HCT116 (cell line): ENCODE data around the gene FOXP1. TPM values are rescaled to one million over a fixed set of nuclear protein-coding genes. Genes with fewer than 3 reads are reported as not detected.

Source experiments
- ATAC-seq: fragments of 200-7000 bp; cut with Tn5 transposase; 2 replicates; pipeline ENCODE4 v1.9.1; 2020; ENCODE audit warnings: mild to moderate bottlenecking, moderate library complexity
- BruUV-seq: library from RNA; stranded (reverse); fragments of 400-500 nt; replicated peaks from 2 replicates; lab custom pipeline; 2021; lab: Mats Ljungman, UMichigan
- CTCF ChIA-PET: fragments of 300-600 bp; sonication (Branson Sonifier 250); formaldehyde crosslinking; loops from one replicate; lab custom pipeline; 2021; ENCODE audit warnings: antibody characterized with exemption; lab: Charles Lee
- POLR2A ChIA-PET: fragments of 300-600, 350-600 bp; sonication (Branson Sonifier 250); formaldehyde crosslinking; loops from one replicate; lab custom pipeline; 2021; ENCODE audit warnings: antibody characterized with exemption; lab: Charles Lee
- RAD21 ChIA-PET, 2 experiments: fragments of 300-600 bp; sonication (Branson Sonifier 250); formaldehyde crosslinking; loops; one replicate each; lab custom pipeline; 2023; ENCODE audit warnings: low total read pairs in 2 of 2; ENCODE audit not compliant: uncharacterized antibody in 2 of 2, unreplicated experiment in 2 of 2, low non-redundant PET in 1 of 2; lab: Charles Lee
- DNase-seq: peaks from one replicate; pipeline ENCODE4 v3.0.0-alpha.2; 2010; ENCODE audit warnings: low read depth, low spot score
- H2AFZ ChIP-seq: fragments of 200-600 bp; shearing (Covaris generic), sonication (generic); 2 replicates; pipeline ENCODE4 v1.6.1; 2017; ENCODE audit warnings: low read depth, mixed run types, mixed read lengths, antibody characterized with exemption, low read length; ENCODE audit not compliant: poor library complexity, severe bottlenecking
- H3K27ac ChIP-seq: 2 replicates; pipeline ENCODE4 v1.5.1; 2012; ENCODE audit warnings: low read depth, low read length
- H3K27me3 ChIP-seq: fragments of 200-600 bp; sonication (generic); 2 replicates; pipeline ENCODE4 v1.6.1; 2016; ENCODE audit warnings: mixed run types, low read length, mixed read lengths; ENCODE audit not compliant: insufficient read depth
- H3K36me3 ChIP-seq, 2 experiments: fragments of 200-500 bp in 1 of 2; fragments of 200-600 bp in 1 of 2; sonication (Bioruptor generic) in 1 of 2; sonication (generic) in 1 of 2; 2 replicates each; pipeline versions ENCODE4 v1.5.1 to v1.6.1; 2014 to 2016; ENCODE audit warnings: low read length in 2 of 2, inconsistent platforms in 1 of 2, mixed read lengths in 1 of 2, mixed run types in 1 of 2; ENCODE audit not compliant: insufficient read depth in 2 of 2, control insufficient read depth in 1 of 2
- H3K4me1 ChIP-seq, 2 experiments: fragments of 200-600 bp in 1 of 2; sonication (generic) in 1 of 2; 2 replicates each; pipeline versions ENCODE4 v1.5.1 to v1.6.1; 2012 to 2017; ENCODE audit warnings: low read length in 2 of 2, inconsistent platforms in 1 of 2, mild to moderate bottlenecking in 1 of 2, mixed read lengths in 1 of 2, mixed run types in 1 of 2, moderate library complexity in 1 of 2; ENCODE audit not compliant: insufficient read depth in 2 of 2, control insufficient read depth in 1 of 2
- H3K4me2 ChIP-seq: fragments of 200-600 bp; sonication (generic); 2 replicates; pipeline ENCODE4 v1.6.1; 2017; ENCODE audit warnings: mixed run types, low read length, mixed read lengths
- H3K4me3 ChIP-seq, 2 experiments: fragments of 200-600 bp in 1 of 2; sonication (generic) in 1 of 2; replicated peaks in 1 of 2; 2 replicates each; pipeline ENCODE4 v1.5.1; 2011 to 2016; ENCODE audit warnings: low read length in 2 of 2, control low read depth in 1 of 2, low read depth in 1 of 2, mild to moderate bottlenecking in 1 of 2, mixed read lengths in 1 of 2, mixed run types in 1 of 2
- H3K79me2 ChIP-seq: fragments of 200-600 bp; sonication (generic); 2 replicates; pipeline ENCODE4 v1.6.1; 2017; ENCODE audit warnings: mild to moderate bottlenecking, mixed run types, low read length, moderate library complexity, mixed read lengths; ENCODE audit not compliant: insufficient read depth
- H3K9ac ChIP-seq: fragments of 200-600 bp; sonication (generic); 2 replicates; pipeline ENCODE4 v1.6.1; 2016; ENCODE audit warnings: low read length, mixed read lengths
- H3K9me2 ChIP-seq: fragments of 200-600 bp; sonication (generic), shearing (Covaris generic); 2 replicates; pipeline ENCODE4 v1.6.1; 2017; ENCODE audit warnings: mixed run types, mild to moderate bottlenecking, moderate library complexity; ENCODE audit not compliant: insufficient read depth
- H3K9me3 ChIP-seq, 2 experiments: fragments of 200-500 bp in 1 of 2; fragments of 200-600 bp in 1 of 2; sonication (Bioruptor generic) in 1 of 2; sonication (generic) in 1 of 2; 2 replicates each; pipeline ENCODE4 v1.6.1; 2014 to 2017; ENCODE audit warnings: low read length in 2 of 2, mixed read lengths in 2 of 2, inconsistent platforms in 1 of 2, low read depth in 1 of 2, mild to moderate bottlenecking in 1 of 2, mixed run types in 1 of 2, moderate library complexity in 1 of 2; ENCODE audit not compliant: control insufficient read depth in 1 of 2, insufficient read depth in 1 of 2
- H4K20me1 ChIP-seq: fragments of 200-600 bp; sonication (generic), shearing (Covaris generic); 2 replicates; pipeline ENCODE4 v1.6.1; 2017; ENCODE audit warnings: mixed run types, mild to moderate bottlenecking, moderate library complexity; ENCODE audit not compliant: insufficient read depth
- CEBPB ChIP-seq: IDR thresholded peaks from 2 replicates; pipeline ENCODE4 v1.6.1; 2012; ENCODE audit warnings: low read depth
- ELF1 ChIP-seq: IDR thresholded peaks from 2 replicates; pipeline ENCODE4 v1.6.1; 2012; ENCODE audit warnings: low read depth, borderline replicate concordance
- EZH2 ChIP-seq: fragments of 200-600 bp; sonication (generic); IDR thresholded peaks from 2 replicates; pipeline ENCODE4 v1.6.1; 2017; ENCODE audit warnings: antibody characterized with exemption, mixed run types
- EZH2phosphoT487 ChIP-seq: fragments of 200-600 bp; IDR thresholded peaks from 2 replicates; pipeline ENCODE4 v1.6.1; 2018; ENCODE audit warnings: antibody characterized with exemption, borderline replicate concordance
- FOSL1 ChIP-seq: IDR thresholded peaks from 2 replicates; pipeline ENCODE4 v1.6.1; 2012; ENCODE audit warnings: low read depth
- POLR2A ChIP-seq: IDR thresholded peaks from 2 replicates; pipeline ENCODE4 v1.7.0; 2011; ENCODE audit warnings: borderline replicate concordance; ENCODE audit not compliant: insufficient read depth, insufficient read length; ENCODE audit errors: extremely low read depth
- RAD21 ChIP-seq: IDR thresholded peaks from 2 replicates; pipeline ENCODE4 v1.6.1; 2012; ENCODE audit warnings: low read depth, mild to moderate bottlenecking
- SIN3A ChIP-seq: IDR thresholded peaks from 2 replicates; pipeline ENCODE4 v1.6.1; 2012; ENCODE audit warnings: low read depth
- YY1 ChIP-seq: IDR thresholded peaks from 2 replicates; pipeline ENCODE4 v1.6.1; 2011; ENCODE audit warnings: low read length, low read depth, moderate library complexity, mild to moderate bottlenecking; ENCODE audit not compliant: insufficient replicate concordance; ENCODE audit errors: extremely low read depth
- ZNF274 ChIP-seq: fragments of 200-500 bp; sonication (Bioruptor generic); IDR thresholded peaks from 2 replicates; pipeline ENCODE4 v1.6.1; 2014; ENCODE audit warnings: mild to moderate bottlenecking, low read depth, low read length, inconsistent platforms
- intact Hi-C: fragments of 100-400 bp; cut with micrococcal nuclease; formaldehyde crosslinking; loops from 2 replicates; pipeline ENCODE4 v1.10.0; 2022
- total RNA-seq: library from RNA; stranded (reverse); gene quantifications from one replicate; pipeline ENCODE4 v1.2.1, GENCODE V29; 2021; ENCODE audit not compliant: unreplicated experiment
- TF ChIP-seq, protein P1 (sequence below): IDR thresholded peaks from 2 replicates; pipeline ENCODE4 v1.6.1; 2012; ENCODE audit warnings: low read depth
- TF ChIP-seq, protein P2 (sequence below): IDR thresholded peaks from 2 replicates; pipeline ENCODE4 v1.6.1; 2012
- TF ChIP-seq, protein P3 (sequence below): IDR thresholded peaks from 2 replicates; pipeline ENCODE4 v1.6.1; 2012
- TF ChIP-seq, protein P4 (sequence below), 3 experiments: fragments of 200-600 bp in 1 of 3; sonication (generic) in 1 of 3; IDR thresholded peaks in 2 of 3; conservative IDR thresholded peaks in 1 of 3; 2 replicates each; pipeline ENCODE4 v1.5.1; 2012 to 2017; ENCODE audit warnings: low read depth in 2 of 3, low read length in 2 of 3, antibody characterized with exemption in 1 of 3, borderline replicate concordance in 1 of 3, control low read depth in 1 of 3, mild to moderate bottlenecking in 1 of 3, mixed read lengths in 1 of 3, mixed run types in 1 of 3, moderate library complexity in 1 of 3; ENCODE audit not compliant: insufficient read depth in 1 of 3

The FOXP1 gene
- total RNA-seq, 1 experiment from 2014 or later: 11.4 TPM

DNA sequence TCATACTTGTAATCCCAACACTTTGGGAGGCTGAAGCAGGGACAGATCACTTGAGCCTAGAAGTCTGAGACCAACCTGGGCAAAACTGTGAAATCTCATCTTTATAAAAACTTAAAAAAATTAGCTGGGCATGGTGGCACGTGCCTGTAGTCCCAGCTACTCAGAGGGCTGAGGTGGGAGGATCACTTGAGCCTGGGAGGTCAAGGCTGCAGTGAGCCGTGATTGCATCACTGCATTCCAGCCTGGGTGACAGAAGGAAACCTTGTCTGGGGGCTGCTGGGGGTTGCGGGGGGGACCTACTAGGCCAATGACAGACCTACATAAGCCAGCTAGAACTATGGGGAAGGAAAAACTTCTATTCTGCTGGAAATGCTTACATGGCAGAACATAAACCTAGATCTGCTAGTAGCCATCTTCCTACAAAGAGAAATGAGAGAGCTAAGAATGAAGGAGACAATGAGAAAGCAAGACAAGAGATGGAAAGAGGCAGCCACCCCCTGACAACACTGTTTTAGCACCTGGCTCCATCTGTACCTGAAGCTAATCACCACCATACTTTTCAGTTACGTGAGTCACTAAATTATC is 23.9 kb downstream of the FOXP1 start:
- intact Hi-C loops: no loop called here
- POLR2A ChIA-PET: interaction anchor here (0.7 kb wide), 1 partner anchor 229 kb away, joined by 5 read pairs; no protein-coding TSS in a partner anchor
- Histone ChIP-seq H3K4me3 (no peak overlapping the region), H3K4me1 (no peaks in the 10 kb centered on the region), H3K9me2 (no peaks in the 10 kb centered on the region), H3K36me3 (no peaks in the 10 kb centered on the region), H3K9ac (no peak overlapping the region), H2AFZ (no peak overlapping the region), H3K79me2 (no peaks in the 10 kb centered on the region), H3K4me2 (no peak overlapping the region), H3K9me3 (no peaks in the 10 kb centered on the region), H3K27me3 (no peaks in the 10 kb centered on the region), H4K20me1 (no peaks in the 10 kb centered on the region), H3K27ac (no peak overlapping the region)
- DNase-seq (no peak), ATAC-seq (no peak)
- TF ChIP-seq CEBPB (no peak), EZH2phosphoT487 (no peak), RAD21 (no peak), POLR2A (no peak), FOSL1 (no peak), SIN3A (no peak), ELF1 (no peak), EZH2 (no peak), ZNF274 (no peak), YY1 (no peak)
- TF ChIP-seq, protein P1, sequence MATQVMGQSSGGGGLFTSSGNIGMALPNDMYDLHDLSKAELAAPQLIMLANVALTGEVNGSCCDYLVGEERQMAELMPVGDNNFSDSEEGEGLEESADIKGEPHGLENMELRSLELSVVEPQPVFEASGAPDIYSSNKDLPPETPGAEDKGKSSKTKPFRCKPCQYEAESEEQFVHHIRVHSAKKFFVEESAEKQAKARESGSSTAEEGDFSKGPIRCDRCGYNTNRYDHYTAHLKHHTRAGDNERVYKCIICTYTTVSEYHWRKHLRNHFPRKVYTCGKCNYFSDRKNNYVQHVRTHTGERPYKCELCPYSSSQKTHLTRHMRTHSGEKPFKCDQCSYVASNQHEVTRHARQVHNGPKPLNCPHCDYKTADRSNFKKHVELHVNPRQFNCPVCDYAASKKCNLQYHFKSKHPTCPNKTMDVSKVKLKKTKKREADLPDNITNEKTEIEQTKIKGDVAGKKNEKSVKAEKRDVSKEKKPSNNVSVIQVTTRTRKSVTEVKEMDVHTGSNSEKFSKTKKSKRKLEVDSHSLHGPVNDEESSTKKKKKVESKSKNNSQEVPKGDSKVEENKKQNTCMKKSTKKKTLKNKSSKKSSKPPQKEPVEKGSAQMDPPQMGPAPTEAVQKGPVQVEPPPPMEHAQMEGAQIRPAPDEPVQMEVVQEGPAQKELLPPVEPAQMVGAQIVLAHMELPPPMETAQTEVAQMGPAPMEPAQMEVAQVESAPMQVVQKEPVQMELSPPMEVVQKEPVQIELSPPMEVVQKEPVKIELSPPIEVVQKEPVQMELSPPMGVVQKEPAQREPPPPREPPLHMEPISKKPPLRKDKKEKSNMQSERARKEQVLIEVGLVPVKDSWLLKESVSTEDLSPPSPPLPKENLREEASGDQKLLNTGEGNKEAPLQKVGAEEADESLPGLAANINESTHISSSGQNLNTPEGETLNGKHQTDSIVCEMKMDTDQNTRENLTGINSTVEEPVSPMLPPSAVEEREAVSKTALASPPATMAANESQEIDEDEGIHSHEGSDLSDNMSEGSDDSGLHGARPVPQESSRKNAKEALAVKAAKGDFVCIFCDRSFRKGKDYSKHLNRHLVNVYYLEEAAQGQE: no peak
- TF ChIP-seq, protein P2, sequence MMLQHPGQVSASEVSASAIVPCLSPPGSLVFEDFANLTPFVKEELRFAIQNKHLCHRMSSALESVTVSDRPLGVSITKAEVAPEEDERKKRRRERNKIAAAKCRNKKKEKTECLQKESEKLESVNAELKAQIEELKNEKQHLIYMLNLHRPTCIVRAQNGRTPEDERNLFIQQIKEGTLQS: no peak
- TF ChIP-seq, protein P3, sequence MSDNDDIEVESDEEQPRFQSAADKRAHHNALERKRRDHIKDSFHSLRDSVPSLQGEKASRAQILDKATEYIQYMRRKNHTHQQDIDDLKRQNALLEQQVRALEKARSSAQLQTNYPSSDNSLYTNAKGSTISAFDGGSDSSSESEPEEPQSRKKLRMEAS: no peak
- TF ChIP-seq, protein P4, sequence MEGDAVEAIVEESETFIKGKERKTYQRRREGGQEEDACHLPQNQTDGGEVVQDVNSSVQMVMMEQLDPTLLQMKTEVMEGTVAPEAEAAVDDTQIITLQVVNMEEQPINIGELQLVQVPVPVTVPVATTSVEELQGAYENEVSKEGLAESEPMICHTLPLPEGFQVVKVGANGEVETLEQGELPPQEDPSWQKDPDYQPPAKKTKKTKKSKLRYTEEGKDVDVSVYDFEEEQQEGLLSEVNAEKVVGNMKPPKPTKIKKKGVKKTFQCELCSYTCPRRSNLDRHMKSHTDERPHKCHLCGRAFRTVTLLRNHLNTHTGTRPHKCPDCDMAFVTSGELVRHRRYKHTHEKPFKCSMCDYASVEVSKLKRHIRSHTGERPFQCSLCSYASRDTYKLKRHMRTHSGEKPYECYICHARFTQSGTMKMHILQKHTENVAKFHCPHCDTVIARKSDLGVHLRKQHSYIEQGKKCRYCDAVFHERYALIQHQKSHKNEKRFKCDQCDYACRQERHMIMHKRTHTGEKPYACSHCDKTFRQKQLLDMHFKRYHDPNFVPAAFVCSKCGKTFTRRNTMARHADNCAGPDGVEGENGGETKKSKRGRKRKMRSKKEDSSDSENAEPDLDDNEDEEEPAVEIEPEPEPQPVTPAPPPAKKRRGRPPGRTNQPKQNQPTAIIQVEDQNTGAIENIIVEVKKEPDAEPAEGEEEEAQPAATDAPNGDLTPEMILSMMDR (IDR thresholded peaks at IDR 0.05 in 2 of 3, conservative IDR thresholded peaks at IDR 0.05 in 1 of 3; ENCODE audit: borderline replicate concordance in 1 of 3, insufficient read depth in 1 of 3, low read depth in 2 of 3, low read length in 2 of 3): no peak
- no TSS peak for BruUV-seq
- CTCF ChIA-PET: no interaction called here
- RAD21 ChIA-PET: no interaction called here
